Subcutaneous abdominal adipose tissue (tissue), 5 donors: ENCODE results near the gene SLC27A2.
"Not testable (repeated sequence)": the region's sequence is repeated elsewhere in the genome, so short reads cannot be mapped to it uniquely, and the experiment has no call there.

Source experiments
- H3K27ac ChIP-seq: one replicate; pipeline ENCODE4 v1.7.0; 2013; ENCODE audit warnings: low read depth, mild to moderate bottlenecking, inconsistent platforms, low read length, moderate library complexity
- H3K27me3 ChIP-seq, 5 donors: one replicate each; pipeline ENCODE4 v1.7.0; 2013; ENCODE audit warnings: low read length in 5 of 5, inconsistent platforms in 1 of 5; ENCODE audit not compliant: control insufficient read depth in 5 of 5, insufficient read depth in 4 of 5
- H3K36me3 ChIP-seq, 5 donors: one replicate each; pipeline ENCODE4 v1.7.0; 2013; ENCODE audit warnings: low read length in 5 of 5; ENCODE audit not compliant: control insufficient read depth in 5 of 5, insufficient read depth in 5 of 5
- H3K4me1 ChIP-seq, 5 donors: one replicate each; pipeline ENCODE4 v1.7.0; 2013; ENCODE audit warnings: low read length in 5 of 5, mild to moderate bottlenecking in 3 of 5, moderate library complexity in 1 of 5; ENCODE audit not compliant: control insufficient read depth in 5 of 5, insufficient read depth in 5 of 5
- H3K4me3 ChIP-seq, 5 donors: one replicate each; pipeline ENCODE4 v1.7.0; 2013; ENCODE audit warnings: low read length in 5 of 5, low read depth in 1 of 5
- H3K9ac ChIP-seq, 5 donors: one replicate each; pipeline ENCODE4 v1.7.0; 2013; ENCODE audit warnings: low read length in 5 of 5, mild to moderate bottlenecking in 4 of 5, moderate library complexity in 3 of 5
- H3K9me3 ChIP-seq, 5 donors: one replicate each; pipeline ENCODE4 v1.7.0; 2013; ENCODE audit warnings: low read length in 5 of 5; ENCODE audit not compliant: control insufficient read depth in 5 of 5
- donor health status: healthy.
- donor health status: healthy.
- donor health status: healthy.
- donor health status: healthy.
- donor health status: healthy.

SLC27A2 gene

GRCh38 chr15:50162969-50163718 lies 18.9 kb upstream of the SLC27A2 start:
- no peak overlapping the region for H3K9ac ChIP-seq

DNA sequence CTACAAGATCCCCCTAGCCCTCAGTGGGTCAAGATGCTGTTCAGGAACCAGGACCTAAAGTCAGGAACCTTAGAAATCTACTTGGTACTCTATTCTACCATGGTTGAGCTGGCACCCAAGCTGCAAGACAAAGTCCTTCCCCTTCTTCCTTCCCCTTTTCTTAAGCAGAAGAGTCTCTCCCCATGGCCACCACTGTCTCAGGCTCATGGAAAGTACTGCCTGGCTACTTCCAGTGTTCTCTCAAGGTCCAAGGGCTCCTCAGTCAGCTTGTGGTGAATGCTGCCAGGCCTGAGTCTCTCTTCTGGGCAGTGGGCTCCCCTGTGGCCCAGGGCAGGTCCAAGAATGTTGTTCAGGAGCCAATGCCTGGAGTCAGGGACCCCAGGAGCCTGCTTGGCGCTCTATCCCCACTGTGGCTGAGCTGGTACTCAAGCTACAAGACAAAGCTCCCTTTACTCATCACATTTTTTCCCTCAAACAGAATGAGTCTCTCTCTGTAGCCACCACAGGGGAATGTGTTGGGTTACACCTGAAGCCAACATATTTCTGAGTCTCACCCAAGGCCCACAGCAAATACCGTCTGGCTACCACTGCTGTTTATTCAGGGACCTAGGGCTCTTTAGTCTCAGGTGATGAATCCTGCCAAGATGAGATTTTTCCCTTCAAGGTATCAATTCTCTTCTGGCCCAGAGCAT lies 18.1 kb upstream of the SLC27A2 start:
- Histone ChIP-seq H3K4me3 (no peak overlapping the region), H3K9me3 (no peaks in the 10 kb centered on the region), H3K27me3 (no peaks in the 10 kb centered on the region), H3K27ac (no peak overlapping the region), H3K9ac (no peak overlapping the region), H3K36me3 (no peaks in the 10 kb centered on the region), H3K4me1 (no peaks in the 10 kb centered on the region)

More at GRCh38 chr15:50162969-50163718, 18.9 kb upstream of the SLC27A2 start:
- no peaks in the 10 kb centered on the region for H3K9me3 ChIP-seq
- no peak overlapping the region for H3K4me3 ChIP-seq
- no peaks in the 10 kb centered on the region for H3K36me3 ChIP-seq
- H3K27ac ChIP-seq: no peak overlapping the region
- H3K27me3 ChIP-seq: no peaks in the 10 kb centered on the region
- no peaks in the 10 kb centered on the region for H3K4me1 ChIP-seq

DNA sequence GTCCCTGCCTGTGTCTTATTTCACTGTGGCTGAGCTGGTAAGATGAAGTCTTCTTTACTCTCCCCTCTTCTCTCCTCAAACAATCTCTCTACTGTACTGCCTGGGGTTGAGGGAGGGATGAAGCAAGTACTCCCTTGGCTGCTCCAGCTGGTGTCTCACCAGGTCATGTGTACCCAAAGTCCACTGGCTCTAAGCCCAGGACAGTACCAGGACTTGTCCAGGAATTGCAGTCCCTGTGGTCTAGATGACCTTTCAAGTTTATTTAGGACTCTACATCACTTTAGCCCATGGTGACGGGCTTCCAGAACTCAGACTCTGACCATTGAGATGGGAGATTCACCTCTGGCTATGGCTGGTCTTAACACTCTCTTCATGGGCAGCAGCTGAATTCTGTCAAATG lies 17.5 kb upstream of the SLC27A2 start:
- H3K9me3 ChIP-seq: no peaks in the 10 kb centered on the region
- H3K27ac ChIP-seq: no peak overlapping the region
- H3K27me3 ChIP-seq: no peaks in the 10 kb centered on the region
- no peak overlapping the region for H3K4me3 ChIP-seq
- no peaks in the 10 kb centered on the region for H3K36me3 ChIP-seq
- H3K4me1 ChIP-seq: no peaks in the 10 kb centered on the region
- no peak overlapping the region for H3K9ac ChIP-seq

DNA sequence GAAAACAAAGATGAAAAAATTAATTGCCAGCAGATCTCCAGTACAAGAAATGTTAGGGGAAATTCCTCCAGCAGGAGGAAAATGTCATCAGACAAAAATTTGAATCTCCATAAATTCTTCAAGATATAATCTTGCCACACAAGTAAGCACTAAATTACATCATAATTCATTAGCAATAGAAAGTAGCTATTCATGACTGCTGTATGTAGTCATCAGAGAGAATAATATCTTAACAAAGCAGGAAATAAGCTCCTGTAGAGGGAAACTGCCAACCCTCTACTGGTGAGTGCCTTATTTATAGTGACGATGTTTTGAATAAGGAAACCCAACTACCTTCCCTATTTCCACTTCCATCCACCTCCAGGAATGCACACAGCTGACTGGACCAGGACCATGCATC lies 15.8 kb upstream of the SLC27A2 start:
- Histone ChIP-seq H3K27me3 (no peaks in the 10 kb centered on the region), H3K36me3 (no peaks in the 10 kb centered on the region), H3K4me1 (no peaks in the 10 kb centered on the region), H3K9ac (no peak overlapping the region), H3K4me3 (no peak overlapping the region), H3K27ac (no peak overlapping the region), H3K9me3 (no peaks in the 10 kb centered on the region)

GRCh38 chr15:50167110-50167509 lies 14.9 kb upstream of the SLC27A2 start:
- H3K27ac ChIP-seq: no peak overlapping the region
- H3K4me3 ChIP-seq: no peak overlapping the region
- H3K9me3 ChIP-seq: no peaks in the 10 kb centered on the region
- no peaks in the 10 kb centered on the region for H3K4me1 ChIP-seq
- no peaks in the 10 kb centered on the region for H3K36me3 ChIP-seq
- H3K27me3 ChIP-seq: no peaks in the 10 kb centered on the region
- H3K9ac ChIP-seq: no peak overlapping the region

DNA sequence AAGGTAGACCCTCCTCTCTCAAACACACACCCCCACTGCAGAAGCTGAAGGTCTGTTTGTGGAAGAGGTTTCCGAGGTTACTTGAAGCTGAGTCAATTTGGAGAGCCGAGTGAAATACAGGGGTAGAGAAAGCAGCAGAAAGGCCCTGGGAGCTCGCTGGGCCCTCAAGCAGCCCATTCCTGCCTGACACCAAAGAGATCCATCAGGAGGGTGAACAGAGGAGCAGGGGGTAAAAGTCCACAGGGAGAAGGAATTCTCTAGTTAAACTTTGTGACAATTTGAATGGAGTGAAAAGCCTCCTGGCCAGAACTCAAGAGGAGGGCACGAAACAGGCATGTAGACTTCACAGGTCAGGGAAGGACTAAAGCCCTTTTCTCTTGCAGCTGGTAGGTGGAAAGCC lies 13.6 kb upstream of the SLC27A2 start:
- H3K27me3 ChIP-seq: no peaks in the 10 kb centered on the region
- H3K4me3 ChIP-seq: no peak overlapping the region
- H3K9me3 ChIP-seq: no peaks in the 10 kb centered on the region
- H3K9ac ChIP-seq: no peak overlapping the region
- no peaks in the 10 kb centered on the region for H3K4me1 ChIP-seq
- no peaks in the 10 kb centered on the region for H3K36me3 ChIP-seq
- H3K27ac ChIP-seq: no peak overlapping the region

DNA sequence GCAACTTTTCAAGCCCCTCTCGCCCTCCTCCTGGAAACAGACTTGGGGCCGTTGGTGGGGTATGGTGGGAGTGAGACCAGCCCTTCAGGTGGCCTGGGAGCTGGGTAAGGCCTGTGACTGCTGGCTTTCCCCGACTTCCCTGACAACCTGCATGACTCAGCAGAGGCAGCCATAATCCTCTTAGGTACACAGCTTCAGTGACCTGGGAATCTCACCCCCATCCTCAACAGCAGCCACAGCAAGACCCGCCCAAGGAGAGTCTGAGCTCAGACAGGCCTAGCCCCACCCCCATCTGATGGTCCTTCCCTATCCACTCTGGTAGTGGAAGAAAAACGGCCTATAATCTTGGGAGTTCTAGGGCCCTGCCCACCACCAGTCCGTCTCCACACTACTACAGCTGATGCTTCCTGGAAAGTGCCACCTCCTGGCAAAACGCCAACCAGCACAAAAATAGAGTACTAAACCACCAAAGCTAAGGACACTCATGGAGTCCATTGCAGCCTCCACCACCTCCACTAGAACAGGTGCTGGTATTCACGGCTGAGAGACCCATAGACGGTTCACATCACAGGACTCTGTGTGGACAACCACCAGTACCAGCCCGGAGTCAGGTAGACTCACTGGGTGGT lies 13.1 kb upstream of the SLC27A2 start:
- Histone ChIP-seq H3K9ac (no peak overlapping the region), H3K4me3 (no peak overlapping the region), H3K27me3 (no peaks in the 10 kb centered on the region), H3K36me3 (no peaks in the 10 kb centered on the region), H3K27ac (no peak overlapping the region), H3K9me3 (no peaks in the 10 kb centered on the region), H3K4me1 (no peaks in the 10 kb centered on the region)

DNA sequence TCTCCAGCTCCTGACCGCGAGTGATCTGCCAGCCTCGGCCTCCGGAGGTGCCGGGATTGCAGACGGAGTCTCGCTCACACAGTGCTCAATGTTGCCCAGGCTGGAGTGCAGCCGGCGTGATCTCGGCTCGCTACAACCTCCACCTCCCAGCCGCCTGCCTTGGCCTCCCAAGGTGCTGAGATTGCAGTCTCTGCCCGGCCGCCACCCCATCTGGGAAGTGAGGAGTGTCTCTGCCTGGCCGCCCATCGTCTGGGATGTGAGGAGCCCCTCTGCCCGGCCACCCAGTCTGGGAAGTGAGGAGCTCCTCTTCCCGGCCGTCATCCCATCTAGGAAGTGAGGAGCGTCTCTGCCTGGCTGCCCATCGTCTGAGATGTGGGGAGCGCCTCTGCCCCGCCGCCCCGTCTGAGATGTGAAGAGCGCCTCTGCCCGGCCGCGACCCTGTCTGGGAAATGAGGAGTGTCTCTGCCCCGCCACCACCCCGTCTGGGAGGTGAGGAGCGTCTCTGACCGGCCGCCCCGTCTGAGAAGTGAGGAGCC lies 9.6 kb upstream of the SLC27A2 start:
- not testable (repeated sequence) for H3K4me1 ChIP-seq, H3K9me3 ChIP-seq, H3K9ac ChIP-seq

GRCh38 chr15:50176869-50177268 lies 5.1 kb upstream of the SLC27A2 start:
- Histone ChIP-seq H3K36me3 (no peaks in the 10 kb centered on the region), H3K27ac (no peak overlapping the region), H3K9ac (no peak overlapping the region)

More for the DNA sequence above, 9.6 kb upstream of the SLC27A2 start:
- not testable (repeated sequence) for H3K27me3 ChIP-seq, H3K4me3 ChIP-seq, H3K36me3 ChIP-seq, H3K27ac ChIP-seq

GRCh38 chr15:50180091-50180490 lies 1.9 kb upstream of the SLC27A2 start:
- Histone ChIP-seq H3K4me3 (no peak overlapping the region), H3K27me3 (peaks cover 0 to 24% (median 11%) of the 10 kb centered on the region in 5 donors), H3K36me3 (no peaks in the 10 kb centered on the region), H3K9me3 (no peaks in the 10 kb centered on the region), H3K27ac (no peak overlapping the region), H3K9ac (no peak overlapping the region), H3K4me1 (peaks cover 0 to 19% (median 14%) of the 10 kb centered on the region in 5 donors)

More at GRCh38 chr15:50176869-50177268, 5.1 kb upstream of the SLC27A2 start:
- Histone ChIP-seq H3K9me3 (no peaks in the 10 kb centered on the region), H3K4me3 (no peak overlapping the region), H3K4me1 (peaks cover 0 to 3% (median 2%) of the 10 kb centered on the region in 5 donors), H3K27me3 (peaks cover 0 to 10% (median 2%) of the 10 kb centered on the region in 5 donors)
